Neural progenitor cell (in vitro differentiated cells): ENCODE measurements around the gene TMPRSS11D.

Experiments
- CTCF ChIP-seq: fragments of 200-600 bp; sonication (generic); IDR thresholded peaks from 2 replicates; pipeline ENCODE4 v1.5.1; 2017; ENCODE audit warnings: antibody characterized with exemption, mild to moderate bottlenecking
- EZH2 ChIP-seq: fragments of 200-600 bp; sonication (generic); IDR thresholded peaks from 2 replicates; pipeline ENCODE4 v1.6.1; 2017; ENCODE audit warnings: antibody characterized with exemption, mild to moderate bottlenecking, moderate library complexity

GRCh38 chr4:67911141-67911540 is 27.3 kb upstream of the TMPRSS11D start:
- TF ChIP-seq EZH2 (no peak), CTCF (no peak)
